Pancreas (tissue), 10 donors: ENCODE data around the gene MRPL17. TPM values are rescaled to one million over a fixed set of nuclear protein-coding genes. Genes with fewer than 3 reads are reported as not detected.

Experiments
- ATAC-seq, 4 donors: fragments of 200-7000 bp; cut with Tn5 transposase; one replicate each; pipeline versions ENCODE4 v1.8.0 to v1.9.1; 2020; ENCODE audit warnings: mild to moderate bottlenecking in 4 of 4, moderate library complexity in 4 of 4
- DNase-seq, 6 donors: peaks; one replicate each; pipeline ENCODE4 v3.0.0-alpha.2; 2020
- FAIRE-seq: peaks from 2 replicates; lab custom pipeline; 2012; peaks lifted over from hg19 to GRCh38; lab: Jason Lieb, UNC
- H3K27ac ChIP-seq, 4 donors: fragments of 200-600 bp; sonication (generic); 1 replicate in 3 of 4; 2 replicates in 1 of 4; pipeline versions ENCODE4 v1.5.0 to v1.8.0; 2020
- H3K27me3 ChIP-seq, 4 donors: fragments of 200-600 bp; one replicate each; pipeline ENCODE4 v1.8.0; 2021
- H3K36me3 ChIP-seq, 3 donors: fragments of 200-600 bp; sonication (generic) in 1 of 3; one replicate each; pipeline versions ENCODE4 v1.5.0 to v1.8.0; 2020 to 2021
- H3K4me1 ChIP-seq, 3 donors: fragments of 200-600 bp; one replicate each; pipeline ENCODE4 v1.8.0; 2021
- H3K4me3 ChIP-seq, 4 donors: fragments of 200-600 bp; sonication (generic) in 2 of 4; one replicate each; pipeline versions ENCODE4 v1.5.0 to v1.8.0; 2020 to 2021
- H3K9me3 ChIP-seq, 4 donors: fragments of 200-600 bp; one replicate each; pipeline ENCODE4 v1.8.0; 2021
- CTCF ChIP-seq, 4 donors: fragments of 200-600 bp; sonication (generic) in 3 of 4; IDR thresholded peaks; one replicate each; pipeline versions ENCODE4 v1.5.0 to v1.8.0; 2021; ENCODE audit warnings: antibody characterized with exemption in 4 of 4
- WGBS, 2 donors: extraction: QIAGEN DNeasy Blood & Tissue Kit; methylation state at CpG; one replicate each; pipeline ENCODE4 v1.1.7; 2013; 5-methylcytosine and 5-hydroxymethylcytosine counted together
- intact Hi-C, 3 donors: fragments of 100-400 bp; cut with DNase I; formaldehyde crosslinking; loops; one replicate each; pipeline versions ENCODE4 v1.11.1 to v1.14.2; 2022
- polyA plus RNA-seq, 2 donors: library from polyadenylated mRNA; stranded (reverse); fragments of 200-250 nt; gene quantifications; one replicate each; pipeline ENCODE4 v1.2.3, GENCODE V29; 2013
- total RNA-seq, 6 donors: library from RNA; stranded (reverse); fragmentation: NEBNext Ultra II Directional in 4 of 6; extraction: Animal tissue kit (Norgen Biotek cat#: 25700) in 4 of 6; gene quantifications; one replicate each; pipeline versions ENCODE4 v1.2.1 to v1.2.4, GENCODE V29; 2021 to 2023
- donor health status: healthy with polysubstance abuse.
- donor health status: DM: no; HTN: no; CAD: no; lungs with moderate emphysema.
- donor health status: DM: no; HTN: no; CAD: no.
- donor health status: control.
- donor health status: control.
- donor health status: Bipolar disorder and iron deficiency.
- donor health status: DM: yes; HTN: yes; CAD: no.
- donor health status: DM: no; HTN: no; CAD: no.
- donor health status: DM: no; HTN: no; CAD: no.
- donor health status: DM: yes; HTN: yes; CAD: no.

Gene MRPL17
- total RNA-seq: 10 to 100 TPM; 10.6 to 24.5 (median 19.8) TPM
- 10 to 100 TPM; 33.6 to 33.8 TPM for polyA plus RNA-seq

DNA sequence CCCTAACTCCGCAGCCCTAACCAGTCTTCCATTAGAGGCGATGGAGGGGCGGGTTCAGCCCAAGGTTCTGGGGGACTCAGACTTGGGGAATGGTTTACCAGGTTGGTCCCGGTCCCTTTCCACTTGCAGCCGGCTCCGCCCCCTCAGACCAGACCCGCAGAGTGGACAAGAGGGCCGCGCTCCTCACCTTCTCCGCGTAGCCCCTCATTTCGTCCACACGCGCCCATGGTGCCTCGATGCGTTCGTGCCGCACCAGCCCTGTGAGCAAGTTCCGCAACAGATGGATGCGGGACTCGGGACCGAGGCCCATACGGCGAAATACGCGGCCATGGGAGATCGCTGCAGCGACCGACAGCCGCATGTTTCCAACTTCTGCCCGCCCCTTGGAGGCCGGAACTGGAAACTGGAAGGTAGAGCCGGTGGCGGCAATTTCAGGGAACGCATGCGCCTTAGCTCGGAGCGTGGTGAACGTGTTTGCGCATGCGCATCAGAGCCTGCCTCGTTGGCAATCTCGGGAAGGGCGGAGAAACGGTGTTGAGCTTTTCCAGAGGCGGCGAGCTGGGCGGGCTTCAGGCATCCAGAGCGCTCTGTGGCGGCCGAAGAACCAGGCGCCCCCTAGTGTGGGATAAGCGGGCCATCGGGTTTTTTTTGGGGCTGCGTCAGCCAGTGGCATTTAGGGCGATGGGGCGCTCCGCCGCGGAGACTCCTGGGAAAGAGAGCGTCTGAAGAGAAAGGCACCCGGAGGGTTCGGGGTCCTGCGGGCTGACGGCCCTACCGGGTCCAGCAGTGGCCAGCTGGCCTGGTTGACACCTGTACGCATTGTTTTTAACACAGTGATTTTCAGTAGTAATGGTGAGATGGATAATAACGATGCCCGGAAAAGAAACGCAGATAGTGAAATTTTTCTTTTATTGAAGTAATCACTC is at the start of gene MRPL17:
Gene MRPL17 (minus strand): TSS at position 405 of the 926 bp plus-strand sequence. CDS start 44 bp downstream, at position 361.
- Histone ChIP-seq H3K27ac (peak within 1 kb of the TSS; percentile 60 to 92 (median 79)), H3K27me3 (no peaks in the 10 kb centered on the region), H3K36me3 (no peaks in the 10 kb centered on the region), H3K9me3 (no peaks in the 10 kb centered on the region), H3K4me3 (peak within 1 kb of the TSS; percentile 48 to 82 (median 54)), H3K4me1 (peaks cover 5 to 15% (median 11%) of the 10 kb centered on the region in 3 donors)
- DNase-seq: peak; percentile 98 to 100 (median 99)
- TF ChIP-seq CTCF (IDR thresholded peaks at IDR 0.05): peak; percentile 78 to 92 (median 84)
- peak; percentile 88 for FAIRE-seq
- 0% methylated on average over 70 of the region's 70 CpGs for WGBS, 2 donors
- intact Hi-C loops: loop anchor here in 1 of 3 donors (10.0 kb wide), 2 partner anchors 68 to 148 kb away; partner anchors contain the start of genes TAF10 and TPP1
- ATAC-seq: peak; percentile 96 to 99 (median 98)

DNA sequence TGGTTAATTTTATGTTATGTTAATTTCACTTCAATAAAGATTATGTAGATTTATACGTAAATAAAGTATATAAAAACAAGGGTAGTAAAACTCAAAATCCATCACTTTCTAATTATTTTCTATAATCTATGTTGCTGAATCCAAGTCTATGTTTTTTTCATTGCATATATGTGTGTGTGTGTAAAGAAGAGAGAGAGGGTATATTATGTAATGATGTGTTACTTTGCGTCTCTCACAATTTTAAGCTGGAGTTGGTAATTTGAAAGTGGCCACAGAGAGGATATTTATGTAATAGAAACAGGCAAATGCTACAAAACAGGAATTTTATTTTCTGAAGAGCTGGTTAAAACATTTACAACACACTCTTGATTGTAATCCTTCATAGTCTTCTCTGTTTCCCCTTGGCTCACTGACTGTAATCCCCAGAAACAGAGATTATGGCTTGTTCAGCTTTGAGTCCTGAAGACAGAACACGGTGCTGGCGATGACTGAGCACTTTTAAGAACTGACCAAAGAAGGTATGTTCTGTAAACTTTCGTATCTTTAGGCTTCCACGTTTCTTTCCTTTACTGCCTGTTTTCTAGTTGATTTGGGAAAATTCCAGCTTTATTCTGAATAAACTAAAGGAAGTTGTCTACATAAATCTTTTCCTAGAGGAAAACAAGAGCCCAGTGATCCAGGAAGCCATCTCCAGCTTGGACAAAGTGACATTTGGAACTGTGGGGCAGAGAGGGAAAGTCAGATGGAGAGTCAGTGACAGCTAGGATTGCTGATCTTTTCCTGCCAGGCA is 45.0 kb upstream of the MRPL17 start:
- DNase-seq (no peak), FAIRE-seq (no peak), ATAC-seq (no peak)
- H3K36me3 ChIP-seq: no peaks in the 10 kb centered on the region
- no peaks in the 10 kb centered on the region for H3K27me3 ChIP-seq
- no peaks in the 10 kb centered on the region for H3K9me3 ChIP-seq
- no peak overlapping the region for H3K4me3 ChIP-seq
- H3K27ac ChIP-seq: no peak overlapping the region
- no peaks in the 10 kb centered on the region for H3K4me1 ChIP-seq
- TF ChIP-seq CTCF (IDR thresholded peaks at IDR 0.05): no peak
- intact Hi-C loops: no loop called here
- WGBS, 2 donors: 39 to 56% methylated on average over 6 of the region's 6 CpGs

DNA sequence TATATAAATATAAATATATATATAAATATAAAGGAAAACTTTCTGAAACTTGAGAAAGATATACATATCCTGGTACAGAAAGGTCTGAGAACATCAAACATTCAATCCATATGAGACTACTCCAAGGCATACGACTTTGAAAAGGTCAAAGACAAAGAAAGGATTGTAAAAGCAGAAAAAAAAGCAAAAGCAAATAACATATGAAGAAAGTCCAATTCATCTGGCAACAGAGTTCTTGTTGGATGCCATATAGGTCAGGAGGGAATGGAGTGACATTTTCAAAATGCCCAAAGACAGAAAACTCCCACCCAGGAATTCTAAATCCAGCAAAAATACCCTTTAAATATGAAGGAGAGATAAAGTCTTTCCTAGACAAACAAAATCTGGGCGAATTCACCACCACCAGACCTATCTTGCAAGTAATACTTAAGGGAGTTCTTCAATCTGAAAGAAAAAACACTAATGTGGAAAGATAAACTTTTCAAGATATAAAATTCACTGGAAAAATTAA is 42.3 kb upstream of the MRPL17 start:
- no peaks in the 10 kb centered on the region for H3K9me3 ChIP-seq
- FAIRE-seq: no peak
- no peak for TF ChIP-seq CTCF (IDR thresholded peaks at IDR 0.05)

GRCh38 chr11:6724013-6724412 is 40.9 kb upstream of the MRPL17 start:
- H3K4me3 ChIP-seq: no peak overlapping the region
- no peaks in the 10 kb centered on the region for H3K4me1 ChIP-seq
- no peak for TF ChIP-seq CTCF (IDR thresholded peaks at IDR 0.05)
- H3K27me3 ChIP-seq: no peaks in the 10 kb centered on the region
- FAIRE-seq (no peak), DNase-seq (no peak), ATAC-seq (no peak)
- intact Hi-C loops: no loop called here
- no peak overlapping the region for H3K27ac ChIP-seq
- H3K9me3 ChIP-seq: no peaks in the 10 kb centered on the region
- 57 to 68% methylated on average over 1 of the region's 1 CpG for WGBS, 2 donors
- no peaks in the 10 kb centered on the region for H3K36me3 ChIP-seq

More for the DNA sequence above, 42.3 kb upstream of the MRPL17 start:
- H3K27ac ChIP-seq: no peak overlapping the region
- intact Hi-C loops: no loop called here
- no peaks in the 10 kb centered on the region for H3K27me3 ChIP-seq
- no peaks in the 10 kb centered on the region for H3K36me3 ChIP-seq
- H3K4me3 ChIP-seq: no peak overlapping the region
- DNase-seq (no peak), ATAC-seq (no peak)
- no peaks in the 10 kb centered on the region for H3K4me1 ChIP-seq
- whole genome bisulfite sequencing, 2 donors: 26 to 30% methylated on average over 2 of the region's 2 CpGs
